Measurements from ENCODE around the gene SLCO4C1. TPM values are rescaled to one million over a fixed set of nuclear protein-coding genes. Genes with fewer than 3 reads are reported as not detected.

SLCO4C1 gene
- total and polyA plus RNA-seq, 12 donors = 0.01 to 0.49 (median 0.11) TPM; not detected in 2

DNA sequence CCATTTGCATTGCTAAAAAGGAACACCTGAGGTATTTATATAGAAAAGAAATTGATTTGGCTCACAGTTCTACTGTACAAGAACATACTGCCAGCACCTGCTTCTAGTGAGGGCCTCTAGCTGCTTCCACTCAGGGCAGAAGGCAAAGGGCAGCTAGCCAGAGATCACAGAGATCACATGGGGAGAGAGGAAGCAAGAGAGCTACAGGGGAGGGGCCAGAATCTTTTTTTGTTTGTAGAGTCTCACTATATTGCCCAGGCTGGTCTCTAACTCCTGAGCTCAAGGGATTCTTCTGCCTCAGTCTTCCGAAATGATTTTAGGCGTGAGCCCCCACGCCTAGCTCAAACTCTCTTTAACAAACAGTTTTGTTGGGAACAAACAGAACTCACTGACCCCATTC lies 6.1 kb downstream of the SLCO4C1 start:
- Histone ChIP-seq H3K4me1 (peaks cover 0 to 16% (median 0%) of the 10 kb centered on the region in 9 donors), H3K4me3 (no peak overlapping the region), H3K9me3 (no peaks in the 10 kb centered on the region), H3K27ac (no peak overlapping the region), H3K27me3 (peaks cover 0 to 6% (median 0%) of the 10 kb centered on the region in 7 donors), H3K36me3 (no peaks in the 10 kb centered on the region)
- ATAC-seq = no peak
- DNase-seq = no peak
- intact Hi-C loops (cut with DNase I) = no loop called here
- 94 to 96% methylated on average over 3 of the region's 3 CpGs for WGBS, 2 donors
- TF ChIP-seq, protein P1, sequence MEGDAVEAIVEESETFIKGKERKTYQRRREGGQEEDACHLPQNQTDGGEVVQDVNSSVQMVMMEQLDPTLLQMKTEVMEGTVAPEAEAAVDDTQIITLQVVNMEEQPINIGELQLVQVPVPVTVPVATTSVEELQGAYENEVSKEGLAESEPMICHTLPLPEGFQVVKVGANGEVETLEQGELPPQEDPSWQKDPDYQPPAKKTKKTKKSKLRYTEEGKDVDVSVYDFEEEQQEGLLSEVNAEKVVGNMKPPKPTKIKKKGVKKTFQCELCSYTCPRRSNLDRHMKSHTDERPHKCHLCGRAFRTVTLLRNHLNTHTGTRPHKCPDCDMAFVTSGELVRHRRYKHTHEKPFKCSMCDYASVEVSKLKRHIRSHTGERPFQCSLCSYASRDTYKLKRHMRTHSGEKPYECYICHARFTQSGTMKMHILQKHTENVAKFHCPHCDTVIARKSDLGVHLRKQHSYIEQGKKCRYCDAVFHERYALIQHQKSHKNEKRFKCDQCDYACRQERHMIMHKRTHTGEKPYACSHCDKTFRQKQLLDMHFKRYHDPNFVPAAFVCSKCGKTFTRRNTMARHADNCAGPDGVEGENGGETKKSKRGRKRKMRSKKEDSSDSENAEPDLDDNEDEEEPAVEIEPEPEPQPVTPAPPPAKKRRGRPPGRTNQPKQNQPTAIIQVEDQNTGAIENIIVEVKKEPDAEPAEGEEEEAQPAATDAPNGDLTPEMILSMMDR (IDR thresholded peaks at IDR 0.05) = no peak

DNA sequence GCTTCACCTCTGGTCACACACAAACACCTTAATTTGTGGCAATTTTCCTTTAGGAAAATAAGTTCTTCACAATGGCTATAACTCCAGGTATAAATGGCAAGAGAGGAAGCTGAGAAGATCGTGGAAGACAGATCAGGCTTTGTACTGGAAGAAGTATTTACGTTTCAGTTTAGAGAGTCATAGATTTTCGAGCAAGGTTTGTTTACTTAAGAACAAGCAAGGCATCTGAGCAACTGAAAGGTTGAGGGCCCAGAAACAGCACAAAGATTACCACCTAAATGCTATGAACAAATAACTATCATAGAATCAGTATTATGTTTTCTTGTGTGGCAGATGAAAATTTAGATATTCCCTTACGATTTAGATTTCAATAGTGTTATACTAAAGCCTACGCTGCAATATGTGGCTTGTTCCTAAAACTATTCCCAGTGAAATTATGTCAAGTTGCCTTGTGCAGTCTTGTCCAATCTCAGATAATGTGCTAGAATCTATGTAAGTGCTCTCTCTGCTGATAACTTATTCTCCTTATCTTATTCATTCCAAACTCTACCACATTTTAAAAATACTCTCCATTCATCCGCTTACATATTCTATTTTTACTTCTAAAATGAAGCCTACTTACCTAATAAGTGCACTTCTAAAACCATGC lies 6.7 kb downstream of the SLCO4C1 start:
- no peaks in the 10 kb centered on the region for H3K27me3 ChIP-seq

GRCh38 chr5:102288630-102289029 lies 7.5 kb downstream of the SLCO4C1 start:
- peaks cover 0 to 23% (median 0%) of the 10 kb centered on the region in 9 donors for H3K4me1 ChIP-seq
- ATAC-seq (no peak), DNase-seq (no peak)
- no peaks in the 10 kb centered on the region for H3K27me3 ChIP-seq
- no peak overlapping the region for H3K27ac ChIP-seq
- H3K9me3 ChIP-seq = no peaks in the 10 kb centered on the region
- TF ChIP-seq, protein P1 (IDR thresholded peaks at IDR 0.05) = no peak
- no peaks in the 10 kb centered on the region for H3K36me3 ChIP-seq
- H3K4me3 ChIP-seq = no peak overlapping the region
- WGBS, 2 donors = 71 to 85% methylated on average over 1 of the region's 1 CpG
- intact Hi-C loops (cut with DNase I) = no loop called here

More for the DNA sequence above, 6.7 kb downstream of the SLCO4C1 start:
- WGBS, 2 donors = 67 to 72% methylated on average over 6 of the region's 6 CpGs
- intact Hi-C loops (cut with DNase I) = no loop called here
- DNase-seq (no peak), ATAC-seq (no peak)
- H3K9me3 ChIP-seq = no peaks in the 10 kb centered on the region
- H3K36me3 ChIP-seq = no peaks in the 10 kb centered on the region
- no peak overlapping the region for H3K27ac ChIP-seq
- H3K4me1 ChIP-seq = peaks cover 0 to 17% (median 0%) of the 10 kb centered on the region in 9 donors
- no peak overlapping the region for H3K4me3 ChIP-seq
- TF ChIP-seq, protein P1 (IDR thresholded peaks at IDR 0.05) = no peak

DNA sequence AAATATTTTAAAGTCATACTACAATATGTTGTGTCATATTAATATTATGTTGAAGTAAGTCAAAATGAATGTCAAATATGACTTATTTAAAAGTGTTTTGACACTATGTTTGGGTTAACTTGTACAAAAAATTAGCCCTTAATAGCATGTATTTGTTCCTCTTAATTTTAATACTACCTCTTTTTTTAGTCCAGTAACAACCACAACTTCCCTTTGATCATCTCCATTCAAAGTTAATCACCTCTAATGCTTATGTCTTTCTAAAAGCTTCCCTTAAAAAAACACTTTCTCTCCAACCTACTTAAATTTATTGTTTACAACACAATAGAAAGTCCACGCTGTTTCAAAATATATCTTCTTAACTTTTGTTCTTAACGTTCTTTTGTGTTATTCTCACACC lies 9.6 kb downstream of the SLCO4C1 start:
- H3K27ac ChIP-seq = no peak overlapping the region
- no peaks in the 10 kb centered on the region for H3K9me3 ChIP-seq
- no peaks in the 10 kb centered on the region for H3K36me3 ChIP-seq
- intact Hi-C loops (cut with DNase I) = no loop called here
- TF ChIP-seq, protein P1 (IDR thresholded peaks at IDR 0.05) = no peak
- ATAC-seq (no peak), DNase-seq (no peak)
- peaks cover 0 to 33% (median 0%) of the 10 kb centered on the region in 9 donors for H3K4me1 ChIP-seq
- 77 to 81% methylated on average over 2 of the region's 2 CpGs for WGBS, 2 donors
- no peaks in the 10 kb centered on the region for H3K27me3 ChIP-seq
- no peak overlapping the region for H3K4me3 ChIP-seq
